HUES6 (cell line): Measurements from ENCODE around the gene LMF1.
"Not testable (repeated sequence)": the region's sequence is repeated elsewhere in the genome, so short reads cannot be mapped to it uniquely, and the experiment has no call there.

Experiments used
- H3K27ac ChIP-seq: 2 replicates; pipeline ENCODE4 v1.7.0; 2013; ENCODE audit warnings: low read depth, mild to moderate bottlenecking, low read length, inconsistent platforms
- H3K27me3 ChIP-seq: 2 replicates; pipeline ENCODE4 v1.6.1; 2013; ENCODE audit warnings: low read length; ENCODE audit not compliant: control insufficient read depth, insufficient read depth
- H3K36me3 ChIP-seq: 2 replicates; pipeline ENCODE4 v1.6.1; 2013; ENCODE audit warnings: low read length; ENCODE audit not compliant: control insufficient read depth, insufficient read depth
- H3K4me1 ChIP-seq: 2 replicates; pipeline ENCODE4 v1.6.1; 2013; ENCODE audit warnings: low read length; ENCODE audit not compliant: control insufficient read depth, insufficient read depth
- H3K4me3 ChIP-seq: 2 replicates; pipeline ENCODE4 v1.5.1; 2013; ENCODE audit warnings: low read depth, low read length
- H3K9ac ChIP-seq: one replicate; pipeline ENCODE4 v1.6.1; 2013; ENCODE audit warnings: mild to moderate bottlenecking, low read length
- H3K9me3 ChIP-seq: 2 replicates; pipeline ENCODE4 v1.6.1; 2013; ENCODE audit warnings: low read depth, low read length; ENCODE audit not compliant: control insufficient read depth, insufficient read depth

The LMF1 gene

GRCh38 chr16:963913-964312 is 6.9 kb downstream of the LMF1 start:
- Histone ChIP-seq H3K4me1 (peaks cover 7% of the 10 kb centered on the region; the same call in 1 of the 2 replicates), H3K36me3 (peaks cover 14% of the 10 kb centered on the region), H3K27ac (no peak overlapping the region), H3K4me3 (no peak overlapping the region), H3K27me3 (no peaks in the 10 kb centered on the region), H3K9me3 (peaks cover 8% of the 10 kb centered on the region; the same call in 1 of the 2 replicates), H3K9ac (no peak overlapping the region)

- H3K36me3 ChIP-seq = peaks cover 14% of the 10 kb centered on the region
- peaks cover 8% of the 10 kb centered on the region; the same call in 1 of the 2 replicates for H3K9me3 ChIP-seq
- no peak overlapping the region for H3K27ac ChIP-seq
- no peak overlapping the region for H3K4me3 ChIP-seq
- no peak overlapping the region for H3K9ac ChIP-seq
- H3K4me1 ChIP-seq = peaks cover 4% of the 10 kb centered on the region; the same call in 1 of the 2 replicates
- no peaks in the 10 kb centered on the region for H3K27me3 ChIP-seq
Observed at GRCh38 chr16:962901-963814, 7.6 kb downstream of the LMF1 start.

- H3K36me3 ChIP-seq = peaks cover 8% of the 10 kb centered on the region
- H3K27ac ChIP-seq = no peak overlapping the region
- H3K4me3 ChIP-seq = no peak overlapping the region
- H3K27me3 ChIP-seq = no peaks in the 10 kb centered on the region
- no peaks in the 10 kb centered on the region for H3K4me1 ChIP-seq
- H3K9ac ChIP-seq = no peak overlapping the region
- H3K9me3 ChIP-seq = peaks cover 8% of the 10 kb centered on the region; the same call in 1 of the 2 replicates
Observed at GRCh38 chr16:962366-962765, 8.4 kb downstream of the LMF1 start.

- no peak overlapping the region for H3K9ac ChIP-seq
Observed at GRCh38 chr16:959232-960040, 11.3 kb downstream of the LMF1 start.

GRCh38 chr16:955766-956165 is 15.0 kb downstream of the LMF1 start:
- not testable (repeated sequence) for H3K9me3 ChIP-seq, H3K36me3 ChIP-seq, H3K27ac ChIP-seq, H3K4me3 ChIP-seq, H3K9ac ChIP-seq, H3K4me1 ChIP-seq, H3K27me3 ChIP-seq

More at GRCh38 chr16:959232-960040, 11.3 kb downstream of the LMF1 start:
- Histone ChIP-seq H3K4me1 (no peaks in the 10 kb centered on the region), H3K4me3 (no peak overlapping the region), H3K36me3 (no peaks in the 10 kb centered on the region), H3K27ac (no peak overlapping the region), H3K9me3 (no peaks in the 10 kb centered on the region), H3K27me3 (no peaks in the 10 kb centered on the region)

GRCh38 chr16:953818-954217 is 17.0 kb downstream of the LMF1 start:
- H3K4me3 ChIP-seq, H3K27me3 ChIP-seq, H3K4me1 ChIP-seq, H3K9ac ChIP-seq, H3K9me3 ChIP-seq, H3K36me3 ChIP-seq, H3K27ac ChIP-seq: not testable (repeated sequence)

- no peaks in the 10 kb centered on the region for H3K4me1 ChIP-seq
- H3K9ac ChIP-seq = no peak overlapping the region
- no peaks in the 10 kb centered on the region for H3K27me3 ChIP-seq
- no peak overlapping the region for H3K4me3 ChIP-seq
- no peaks in the 10 kb centered on the region for H3K9me3 ChIP-seq
- no peak overlapping the region for H3K27ac ChIP-seq
- 0 out of 2 replicates have a peak, but pooled peaks cover 5% of the 10 kb centered on the region for H3K36me3 ChIP-seq
Observed at GRCh38 chr16:952321-952720, 18.5 kb downstream of the LMF1 start.

GRCh38 chr16:951660-952301 is 19.0 kb downstream of the LMF1 start:
- Histone ChIP-seq H3K4me1 (no peaks in the 10 kb centered on the region), H3K27ac (no peak overlapping the region), H3K36me3 (0 out of 2 replicates have a peak, but pooled peaks cover 5% of the 10 kb centered on the region), H3K27me3 (no peaks in the 10 kb centered on the region), H3K4me3 (no peak overlapping the region), H3K9me3 (no peaks in the 10 kb centered on the region), H3K9ac (no peak overlapping the region)

GRCh38 chr16:950733-951573 is 19.8 kb downstream of the LMF1 start:
- not testable (repeated sequence) for H3K27ac ChIP-seq, H3K9ac ChIP-seq, H3K36me3 ChIP-seq, H3K27me3 ChIP-seq, H3K4me3 ChIP-seq, H3K9me3 ChIP-seq, H3K4me1 ChIP-seq

- H3K4me3 ChIP-seq, H3K36me3 ChIP-seq, H3K9ac ChIP-seq, H3K9me3 ChIP-seq, H3K27ac ChIP-seq, H3K4me1 ChIP-seq, H3K27me3 ChIP-seq: not testable (repeated sequence)
Observed at GRCh38 chr16:948767-949166, 22.0 kb downstream of the LMF1 start.
